GM12801 (cell line): Measurements from ENCODE around the gene PIK3R5.

Experiments
- CTCF ChIP-seq: IDR thresholded peaks from one replicate; pipeline ENCODE4 v1.5.1; 2011; ENCODE audit warnings: control low read depth; ENCODE audit not compliant: insufficient read length; ENCODE audit errors: extremely low read depth

Gene PIK3R5

GRCh38 chr17:8884336-8884990 is 81.0 kb downstream of the PIK3R5 start:
- no peak for TF ChIP-seq CTCF

GRCh38 chr17:8883353-8883752 is 82.2 kb downstream of the PIK3R5 start:
- no peak for TF ChIP-seq CTCF

- no peak for TF ChIP-seq CTCF
Measured at GRCh38 chr17:8881606-8882005, 83.9 kb downstream of the PIK3R5 start.

- TF ChIP-seq CTCF = no peak
Measured at GRCh38 chr17:8880466-8880865, 85.0 kb downstream of the PIK3R5 start.

GRCh38 chr17:8879410-8879809 is 86.1 kb downstream of the PIK3R5 start:
- no peak for TF ChIP-seq CTCF

- TF ChIP-seq CTCF = no peak
Measured at GRCh38 chr17:8877984-8878383, 87.5 kb downstream of the PIK3R5 start.

GRCh38 chr17:8875957-8876356 is 89.5 kb downstream of the PIK3R5 start:
- TF ChIP-seq CTCF = no peak

GRCh38 chr17:8875436-8875835 is 90.1 kb downstream of the PIK3R5 start:
- no peak for TF ChIP-seq CTCF
